Left renal pelvis (tissue), 4 donors: Measurements from ENCODE around the gene SIDT2. TPM values are rescaled to one million over a fixed set of nuclear protein-coding genes. Genes with fewer than 3 reads are reported as not detected.
A peak's percentile ranks its signal among the peaks of the same experiment; 100 is the strongest.

ENCODE experiments used
- DNase-seq, 4 donors: peaks; one replicate each; pipeline ENCODE4 v3.0.0-alpha.2; 2013; ENCODE audit warnings: low read depth in 4 of 4, low spot score in 3 of 4
- polyA plus RNA-seq, 4 donors: library from polyadenylated mRNA; unstranded; fragments of 120-200 nt; gene quantifications; one replicate each; pipeline ENCODE4 v1.2.1, GENCODE V29; 2013; ENCODE audit not compliant: insufficient read length in 4 of 4

Gene SIDT2
- polyA plus RNA-seq, 4 donors, result 38.0 to 47.9 (median 44.5) TPM

DNA sequence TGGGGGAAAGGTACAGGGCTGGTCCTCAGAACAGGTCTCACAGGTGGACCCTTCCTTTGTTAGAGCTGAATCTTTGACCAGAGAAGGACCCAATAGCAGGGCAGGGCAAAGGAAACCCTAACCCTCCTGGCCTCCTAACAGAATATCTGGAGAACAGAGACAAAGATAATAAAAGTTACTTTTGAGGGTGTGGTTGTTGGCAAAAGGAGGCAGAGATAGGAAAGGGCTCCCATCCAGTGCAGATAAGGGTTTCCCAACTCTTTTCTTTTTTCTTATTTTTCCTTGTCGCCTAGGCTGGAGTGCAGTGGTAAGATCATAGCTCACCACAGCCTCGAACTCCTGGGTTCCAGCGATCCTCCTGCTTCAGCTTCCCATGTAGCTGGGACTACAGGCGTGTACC, 41.5 kb downstream of the SIDT2 start:
- no peak for DNase-seq

DNA sequence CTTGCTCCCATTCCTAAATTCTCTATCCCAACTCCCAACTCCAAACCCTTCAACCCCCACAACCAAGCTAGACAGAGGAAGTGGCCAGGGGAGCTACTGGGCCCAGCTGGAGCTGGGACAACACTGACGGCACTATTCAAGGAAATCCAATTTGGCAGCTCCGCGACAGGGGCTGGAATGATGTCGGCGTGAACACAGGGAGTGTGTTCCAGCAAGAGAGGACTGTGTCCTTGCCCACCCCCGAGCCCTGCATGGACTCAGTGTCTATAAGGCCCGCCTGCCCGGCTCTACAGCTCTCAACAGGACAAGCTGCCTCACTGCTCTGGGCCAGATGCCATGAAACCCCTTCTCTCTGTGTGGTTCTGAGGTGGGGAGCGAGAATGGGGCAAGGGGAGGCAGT, 42.0 kb downstream of the SIDT2 start:
- no peak for DNase-seq

DNA sequence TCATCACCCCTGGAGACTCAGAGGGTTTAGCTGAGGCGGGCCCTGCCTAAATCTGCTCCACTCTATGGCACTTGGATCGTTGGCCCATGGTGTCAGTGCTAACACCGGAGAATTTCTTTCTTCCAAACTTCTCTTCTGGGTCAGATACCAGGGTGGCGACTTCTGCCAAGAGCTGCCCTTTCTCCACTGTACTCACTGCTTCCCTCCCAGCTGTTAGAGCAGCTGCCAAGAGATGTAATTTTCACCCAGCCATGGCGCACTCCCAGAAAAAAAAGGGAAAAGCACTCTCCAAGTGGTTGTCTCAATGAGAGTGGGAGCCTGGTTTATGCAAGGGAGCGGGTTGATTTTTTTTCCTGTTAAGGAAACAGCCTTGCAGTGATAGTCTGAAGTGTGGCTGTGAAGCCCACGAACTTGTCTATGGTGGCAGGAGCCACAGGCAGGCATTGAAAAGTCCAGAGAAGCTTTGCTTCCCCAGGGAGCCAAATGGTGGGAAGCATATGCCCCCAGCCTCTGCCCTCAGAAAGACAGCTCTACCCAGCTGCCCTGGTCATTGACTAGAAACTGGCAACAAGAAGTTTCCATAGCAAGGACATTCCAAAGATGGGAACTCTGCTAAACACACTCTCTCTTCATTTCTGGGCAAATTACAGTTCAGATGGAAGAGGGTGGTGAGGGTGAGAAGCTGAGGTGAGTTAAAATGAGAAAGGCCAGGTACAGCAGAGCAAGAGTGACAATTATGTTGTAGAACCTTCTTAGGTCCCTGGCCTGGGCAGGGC, 42.6 kb downstream of the SIDT2 start:
- no peak for DNase-seq

DNA sequence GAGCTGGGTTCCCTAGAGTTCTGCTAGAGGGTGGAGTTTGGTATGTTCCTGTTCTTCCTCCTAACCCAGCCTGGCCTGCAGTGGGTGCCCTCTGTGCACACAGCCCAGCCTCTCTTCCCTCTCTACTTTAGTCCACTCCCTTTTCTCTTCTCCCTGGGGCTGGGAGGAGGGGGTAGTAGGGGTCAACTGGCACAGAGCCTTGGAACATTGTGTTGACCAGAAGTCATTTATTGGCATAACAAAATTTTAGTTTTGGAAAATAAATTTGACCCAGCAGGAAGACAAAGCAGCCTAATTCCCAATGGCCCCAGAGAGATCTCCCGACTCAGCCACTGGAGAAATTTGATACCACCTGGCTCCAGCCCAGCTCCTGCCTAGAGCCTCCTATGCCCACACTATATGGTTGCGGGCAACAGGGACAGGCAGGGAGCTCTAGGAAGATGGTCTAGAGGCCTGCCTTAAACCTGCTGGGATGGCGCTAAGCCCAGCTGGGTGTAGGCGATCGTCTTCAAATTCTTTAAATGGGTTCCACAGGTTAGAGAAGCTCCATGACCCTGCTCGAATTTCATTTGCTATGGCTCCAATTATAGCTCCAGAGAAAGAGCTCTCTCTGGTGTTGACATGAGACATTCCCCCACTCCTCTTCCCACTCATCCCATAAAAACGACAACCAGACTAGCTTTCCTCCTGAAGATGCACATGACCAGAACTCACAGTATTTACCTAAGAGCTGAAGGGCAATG, 43.4 kb downstream of the SIDT2 start:
- no peak for DNase-seq

DNA sequence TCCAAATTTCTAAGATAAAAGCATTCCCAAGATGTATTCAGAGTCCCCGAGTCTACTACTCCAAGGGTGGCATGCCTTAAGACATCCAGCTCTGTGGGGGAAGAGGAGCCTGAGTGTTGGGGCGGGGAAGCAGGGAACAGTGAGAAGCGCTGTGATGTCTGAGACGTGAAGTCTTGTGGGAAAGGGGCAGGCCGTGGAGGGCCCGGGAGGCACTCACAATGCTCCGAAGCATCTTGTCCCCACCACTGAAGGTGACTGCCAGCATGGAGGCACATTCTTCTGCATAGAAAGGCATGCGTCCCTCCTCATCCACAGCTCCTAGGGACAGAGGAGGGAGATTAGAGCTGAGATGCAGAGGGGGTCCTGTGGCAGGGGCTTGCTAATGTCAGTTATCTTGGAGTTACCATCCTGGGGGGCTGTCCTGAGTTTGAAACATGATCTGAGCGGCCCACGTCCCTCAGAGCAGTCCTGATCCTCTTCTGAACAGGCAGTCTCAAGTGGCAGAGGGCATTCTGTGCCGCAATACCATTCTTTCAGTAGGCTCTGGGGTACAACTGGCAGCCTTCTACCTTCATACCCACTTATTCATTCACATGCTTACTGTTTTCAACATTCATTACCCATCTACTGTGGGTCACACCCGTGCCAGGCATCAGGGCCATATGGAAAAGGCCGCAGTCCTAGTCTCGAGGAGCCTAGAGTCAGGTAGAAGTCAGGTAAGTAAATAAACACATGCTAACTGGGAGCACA, 44.6 kb downstream of the SIDT2 start:
- no peak for DNase-seq

DNA sequence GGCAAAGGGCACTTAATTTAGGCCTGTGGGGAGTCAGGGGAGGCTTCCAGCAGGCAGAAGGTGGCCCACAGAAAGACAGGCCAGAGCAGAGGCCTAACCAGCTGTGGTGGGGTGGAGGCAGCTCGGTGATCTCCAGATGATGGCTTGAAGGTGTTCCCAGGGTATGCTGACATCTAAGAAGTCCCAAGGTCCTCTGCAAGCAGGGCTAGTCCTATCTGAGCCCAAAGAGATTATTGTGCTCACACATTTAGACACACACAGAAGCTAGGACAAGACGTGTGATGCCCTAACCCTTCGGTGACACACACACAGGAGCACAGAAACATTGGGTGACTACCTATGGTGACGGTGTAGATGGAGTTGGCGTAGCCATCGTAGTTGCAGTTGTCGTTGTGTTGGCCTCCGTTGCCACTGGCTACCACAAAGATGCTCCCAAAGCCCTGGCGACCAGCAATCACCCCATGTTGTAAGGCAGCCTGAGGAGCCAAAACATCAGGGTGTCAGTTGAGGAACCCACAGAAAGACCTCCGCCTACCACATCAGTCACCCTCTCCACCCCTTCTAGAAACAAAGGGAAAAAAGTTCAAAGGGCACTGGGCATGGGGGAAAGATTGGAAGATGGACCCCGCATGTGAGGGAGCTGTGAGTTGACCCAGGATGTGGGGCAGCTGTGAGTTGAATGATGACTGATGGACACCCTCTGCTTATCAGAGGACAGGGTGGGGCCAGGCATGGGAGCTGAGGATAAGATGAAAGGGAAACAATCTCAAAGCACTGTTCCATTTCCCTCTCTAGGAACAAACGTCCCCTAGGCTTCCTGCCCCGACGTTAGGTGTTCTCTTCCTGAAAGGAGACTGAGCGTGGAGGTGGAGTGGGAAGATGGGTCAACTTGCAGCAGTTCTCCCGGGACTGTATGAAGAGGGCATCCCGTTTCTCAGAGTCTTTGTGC, 45.5 kb downstream of the SIDT2 start:
- DNase-seq, result no peak

DNA sequence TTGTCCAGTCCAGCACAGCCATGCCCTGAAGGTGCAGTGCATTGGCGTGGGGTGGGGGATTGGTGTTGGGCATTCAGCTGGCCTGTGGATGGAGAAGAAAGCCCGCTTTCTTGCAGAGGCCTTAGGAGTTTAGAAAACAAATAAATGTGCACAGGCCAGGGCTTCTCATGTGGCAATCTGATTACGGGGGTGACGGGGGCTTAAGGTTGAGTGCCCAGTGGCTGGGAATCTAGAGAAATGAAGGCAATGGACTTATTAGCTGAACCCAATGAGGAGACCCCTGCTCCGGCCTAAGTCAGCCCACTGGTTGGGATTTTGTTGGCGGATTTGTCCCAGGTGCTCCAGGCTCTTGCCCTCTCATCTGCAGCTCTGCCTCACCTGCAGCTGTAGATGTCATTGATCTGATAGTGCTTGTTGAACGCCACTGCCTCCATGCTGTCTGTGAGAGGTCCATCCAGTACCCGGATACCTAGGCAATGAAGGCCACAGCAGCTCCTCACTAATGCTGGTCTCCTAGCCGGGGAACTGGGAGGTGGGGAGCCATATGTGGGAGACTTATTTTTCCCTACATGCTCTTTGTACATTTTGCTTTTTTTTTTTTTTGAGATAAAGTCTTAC, 47.1 kb downstream of the SIDT2 start:
- DNase-seq, result no peak

DNA sequence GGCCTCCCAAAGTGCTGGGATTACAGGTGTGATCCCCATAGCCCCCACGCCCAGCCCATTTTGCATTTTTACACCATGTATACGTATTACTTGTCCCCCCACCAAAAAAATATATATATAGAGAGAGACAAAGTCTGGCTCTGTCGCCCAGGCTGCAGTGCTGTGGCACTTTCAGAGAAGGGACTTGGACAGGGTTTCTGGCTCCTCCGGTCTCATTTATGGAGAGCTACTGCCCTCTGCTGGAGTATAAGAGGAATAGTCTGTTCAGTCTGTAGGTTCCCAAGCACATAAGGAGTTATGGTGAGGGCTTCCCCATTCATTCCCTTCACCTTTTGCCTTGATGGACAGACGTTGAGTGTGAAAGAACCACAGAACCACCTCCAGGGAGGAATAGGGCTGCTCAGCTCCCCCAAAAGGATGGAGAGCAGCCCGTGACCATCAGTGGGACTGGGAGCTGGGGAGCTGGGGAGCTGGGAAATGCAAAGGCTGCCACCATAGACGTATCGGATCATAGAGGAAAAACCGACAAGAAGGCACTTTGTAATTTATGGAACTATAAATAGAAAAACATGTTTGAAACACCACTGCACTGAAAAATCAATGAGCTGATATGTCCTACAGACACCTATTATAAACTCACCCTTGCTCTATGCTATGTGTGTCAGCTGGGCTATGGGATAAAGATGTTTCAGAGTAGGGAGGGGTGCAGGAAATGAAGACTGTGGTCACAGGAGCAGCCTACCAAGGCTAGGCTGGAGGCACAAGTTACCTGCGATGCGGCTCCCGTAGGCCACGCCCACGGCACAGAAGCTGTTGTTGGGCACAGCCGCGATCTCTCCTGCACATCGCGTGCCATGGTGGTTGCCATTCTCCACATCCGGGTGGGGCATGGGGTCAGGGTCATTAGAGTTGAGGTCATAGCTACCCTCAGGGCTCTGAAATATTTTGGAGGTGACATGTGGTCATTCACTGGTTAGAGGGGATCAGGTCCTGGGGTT, 48.1 kb downstream of the SIDT2 start:
- peak in 3 of 4 donors; percentile 59 to 75 (median 69) for DNase-seq

DNA sequence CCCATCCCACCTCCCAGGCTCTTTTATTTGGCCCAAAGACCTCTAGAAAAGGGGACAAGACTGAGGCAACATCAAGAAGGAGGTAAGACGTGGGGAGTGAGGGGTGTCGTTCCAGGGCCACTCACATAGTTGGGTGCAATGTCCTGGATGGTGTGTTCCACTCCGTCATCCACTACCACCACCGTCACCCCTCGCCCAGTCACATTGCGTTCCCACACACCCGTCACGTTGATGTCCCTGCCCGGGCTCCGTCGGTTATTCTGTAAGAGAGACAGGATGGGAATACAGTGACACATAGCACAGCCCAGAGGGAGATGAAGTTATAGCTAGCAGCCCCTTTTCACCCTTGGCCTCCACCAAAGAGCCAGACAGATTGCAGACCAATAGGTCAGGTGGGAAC, 49.5 kb downstream of the SIDT2 start:
- no peak for DNase-seq

DNA sequence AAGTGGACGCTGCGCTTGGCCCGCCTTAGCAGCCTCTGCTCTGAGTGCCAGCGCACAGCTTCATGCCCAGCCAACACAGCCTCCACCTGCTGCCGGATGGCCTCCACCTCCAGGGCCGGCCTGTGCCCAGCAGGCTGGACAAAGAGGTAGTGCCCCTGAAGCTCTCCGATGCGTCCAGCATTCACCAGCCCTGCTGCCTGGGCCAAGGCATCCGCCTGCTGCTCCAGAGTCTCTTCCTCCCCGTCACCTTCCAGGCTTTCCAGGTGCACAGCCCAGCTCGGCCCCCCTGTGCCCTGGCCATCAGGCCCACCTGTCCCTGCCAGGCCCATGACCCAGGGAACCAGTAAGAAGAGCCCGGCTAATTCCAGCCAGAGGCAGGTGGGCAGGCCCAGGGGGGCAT, 50.9 kb downstream of the SIDT2 start:
- DNase-seq, result no peak

DNA sequence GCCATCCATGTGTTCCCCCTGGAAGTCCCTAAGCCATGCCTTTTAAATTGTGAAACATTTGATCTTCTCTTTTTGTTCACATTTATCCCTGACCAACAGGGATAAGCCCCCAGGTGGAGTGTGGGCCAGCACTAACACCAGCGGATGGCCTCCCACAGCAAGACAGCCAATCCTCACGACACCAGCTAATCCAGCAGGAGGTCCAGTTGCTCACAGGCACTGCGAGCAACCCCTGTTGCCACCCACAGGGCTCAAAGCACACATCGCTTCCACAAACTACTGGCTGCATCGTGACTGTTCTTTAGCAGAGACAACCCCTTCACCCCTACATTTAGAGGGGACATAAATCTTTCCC, 51.4 kb downstream of the SIDT2 start:
- DNase-seq, result no peak

DNA sequence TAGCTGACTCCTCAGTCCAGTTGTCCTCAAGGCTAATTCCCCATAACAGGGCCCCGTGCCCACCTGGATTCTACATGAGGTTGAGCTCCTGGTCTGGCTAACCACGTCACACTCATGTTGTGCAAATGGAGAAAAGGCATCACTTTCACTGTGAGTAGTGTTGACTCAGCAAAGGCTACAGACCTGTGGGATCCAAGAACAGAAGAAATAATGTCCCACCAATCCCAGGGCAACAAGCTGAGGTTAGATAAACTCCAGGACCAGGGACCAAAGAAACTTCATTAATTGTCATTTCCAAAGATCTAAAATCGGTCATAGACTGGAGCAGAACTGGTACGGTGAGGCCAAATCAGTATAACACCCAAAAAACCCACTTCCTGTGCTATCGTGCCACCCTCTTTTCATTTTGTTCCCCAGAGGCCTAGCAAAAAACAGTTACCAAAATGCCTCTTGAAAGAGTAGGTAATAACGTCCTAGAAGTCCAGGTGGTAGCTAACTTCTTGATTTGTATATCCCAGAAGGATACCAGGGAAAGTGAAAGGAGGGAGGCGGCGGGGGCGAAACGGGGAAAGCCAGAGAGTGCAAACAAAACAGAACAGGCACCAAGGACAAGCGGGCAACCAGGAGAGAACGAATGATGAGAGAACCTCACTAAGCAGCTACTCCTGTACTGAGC, 51.9 kb downstream of the SIDT2 start:
- no peak for DNase-seq

DNA sequence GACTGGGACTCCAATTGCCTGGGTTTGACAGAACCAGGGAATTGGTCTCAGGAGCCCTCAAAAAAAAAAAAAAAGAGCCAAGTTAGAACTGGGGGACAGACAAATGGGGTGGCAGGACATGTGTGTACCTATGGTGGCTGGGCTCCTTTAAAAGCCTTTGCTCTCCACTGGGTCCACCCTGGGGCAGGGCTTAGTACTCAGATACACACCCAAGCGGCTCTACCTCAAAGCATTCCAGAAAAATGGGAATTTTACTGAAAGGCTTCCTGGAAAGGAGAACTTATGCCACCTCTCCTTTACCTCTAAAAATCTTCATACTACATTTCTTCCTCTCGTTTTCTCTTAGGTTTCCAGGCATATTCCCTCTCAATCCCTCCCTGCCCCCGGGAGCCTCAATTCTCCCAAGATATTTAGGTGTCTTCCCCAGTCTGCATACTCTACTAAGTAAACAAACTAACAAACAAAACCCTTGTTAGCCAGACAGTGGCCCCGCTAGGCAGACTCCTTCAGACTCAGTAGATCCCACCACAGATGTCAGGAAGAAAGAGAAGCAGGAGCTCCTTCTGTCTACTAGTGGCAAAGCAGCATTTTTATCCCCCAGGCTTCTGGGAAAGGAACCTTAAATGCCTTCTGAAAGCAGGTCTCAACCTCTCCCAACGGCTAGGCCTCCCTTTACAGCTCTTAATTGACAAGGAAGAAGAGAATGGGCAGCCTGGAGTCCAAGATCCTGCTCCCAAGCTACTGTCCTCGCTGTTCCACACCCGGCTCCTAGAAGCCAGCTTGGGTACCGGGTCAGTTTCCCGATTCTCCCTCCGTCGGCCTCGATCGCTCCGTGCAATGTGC, 52.7 kb downstream of the SIDT2 start:
- DNase-seq, result no peak

DNA sequence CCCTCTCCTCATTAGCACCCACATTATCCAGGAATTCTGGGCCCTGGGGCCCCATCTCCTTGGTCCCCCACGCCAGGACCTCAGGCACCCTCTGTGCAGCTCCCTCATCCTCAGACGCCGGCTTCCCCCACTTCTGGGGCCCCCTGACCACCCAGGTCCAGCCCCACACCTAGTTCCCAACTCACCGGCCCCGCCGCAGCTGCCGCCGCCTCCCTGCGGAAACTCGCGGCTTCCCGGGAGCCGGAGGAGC, 53.2 kb downstream of the SIDT2 start, which contains the start of gene PCSK7:
PCSK7 (minus strand) TSS at position 232 of the 250 bp plus-strand sequence. CDS start 2,229 bp downstream, outside the sequence.
- no peak for DNase-seq

DNA sequence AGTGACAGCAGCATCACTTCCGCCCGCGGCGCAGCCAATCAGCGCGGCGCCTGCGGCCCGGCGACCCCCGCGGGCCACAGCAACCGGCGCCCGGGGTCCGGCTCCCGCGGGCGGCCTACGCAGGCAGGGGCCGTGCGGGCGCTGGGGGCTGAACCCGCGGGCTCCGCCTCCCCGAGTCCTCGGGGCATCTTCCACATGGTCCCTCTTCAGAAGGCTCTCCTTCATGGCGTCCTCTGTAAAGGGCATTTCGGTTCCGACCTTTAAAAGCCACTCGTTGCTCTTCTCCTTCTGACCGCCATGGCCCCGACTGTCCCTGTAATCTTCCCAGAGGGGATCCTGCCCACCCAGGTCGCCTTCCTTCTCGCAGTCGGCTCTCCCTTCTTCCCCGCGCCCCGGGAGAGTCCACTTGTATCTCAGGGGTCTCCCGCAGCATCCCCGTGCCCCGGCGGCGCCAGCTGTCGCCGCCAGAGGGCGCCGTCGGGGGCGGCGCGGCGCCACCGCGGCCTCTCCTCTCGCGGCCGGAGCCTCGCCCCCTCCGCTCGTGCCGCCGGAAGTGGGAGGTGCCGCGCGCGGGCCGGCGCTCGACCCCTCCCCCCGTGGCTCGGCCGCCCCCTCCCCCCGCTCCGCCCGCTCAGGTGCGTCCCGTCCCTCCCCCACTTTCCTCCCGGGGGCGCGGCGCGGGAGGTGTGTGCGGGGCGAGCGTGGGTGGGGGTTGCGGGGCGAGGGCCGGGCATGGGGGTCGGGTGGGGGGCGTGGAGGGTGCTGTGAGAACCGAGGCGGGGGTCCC, 53.7 kb downstream of the SIDT2 start, which contains the start of gene RNF214:
RNF214 (plus strand) TSS at position 580 of the 787 bp plus-strand sequence. CDS start 1,602 bp downstream, outside the sequence.
- peak; percentile 50 to 84 (median 77) for DNase-seq

DNA sequence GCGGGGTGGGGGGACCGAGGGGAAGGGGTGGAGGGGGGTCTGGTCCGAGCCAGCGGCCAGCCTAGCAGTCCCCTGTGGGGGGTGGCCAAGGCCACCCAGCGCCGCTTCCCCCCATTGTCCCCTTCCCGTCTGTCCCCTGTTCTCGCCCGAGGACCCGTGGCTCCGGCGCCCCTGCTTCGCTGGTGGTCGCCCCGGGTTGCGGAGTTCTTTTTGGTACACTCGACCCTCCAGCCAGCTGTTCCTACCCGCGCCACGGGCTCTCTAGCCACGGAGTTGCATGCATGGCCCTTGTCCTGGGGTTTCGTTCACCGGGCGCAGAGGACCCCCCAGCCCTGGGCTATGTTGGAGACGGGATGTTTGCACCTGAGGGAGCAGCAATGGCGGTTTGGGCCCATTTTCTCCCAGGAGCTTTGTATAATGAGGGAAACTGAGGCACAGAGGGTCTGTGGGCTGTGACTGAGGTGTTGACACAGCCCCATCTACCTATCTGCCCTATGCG, 54.4 kb downstream of the SIDT2 start:
- no peak for DNase-seq
